NT2/D1 (cell line): ENCODE data around the gene DLX2.

Experiments
- SUZ12 ChIP-seq: IDR thresholded peaks from 2 replicates; pipeline ENCODE4 v1.6.1; 2011; ENCODE audit not compliant: insufficient read length, insufficient read depth; ENCODE audit errors: extremely low read depth
- YY1 ChIP-seq: IDR thresholded peaks from 2 replicates; pipeline ENCODE4 v1.6.1; 2011; ENCODE audit not compliant: insufficient read length, insufficient read depth

DNA sequence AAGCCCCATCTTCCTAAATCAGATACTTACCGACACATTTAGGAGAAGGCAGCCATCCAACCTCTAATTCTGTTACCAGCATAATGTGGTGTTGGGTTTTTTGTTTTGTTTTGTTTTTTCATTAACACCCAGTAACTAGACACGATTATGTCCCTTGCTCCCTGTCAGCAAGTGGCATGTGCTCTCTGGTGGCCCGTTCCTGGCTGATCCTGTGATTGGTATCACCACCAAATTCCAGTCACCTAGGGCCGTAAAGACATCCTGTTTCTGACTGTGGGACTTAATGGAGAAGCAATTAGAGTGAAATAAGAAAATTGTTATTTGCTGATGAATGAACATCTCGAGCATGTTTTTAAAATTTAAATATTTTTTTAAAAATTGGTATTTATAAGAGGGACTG, 23.3 kb downstream of the DLX2 start:
- TF ChIP-seq YY1 (no peak), SUZ12 (no peak)
